RWPE2 (cell line): Measurements from ENCODE around the gene SEL1L3.

ENCODE experiments used
- ATAC-seq: fragments of 200-7000 bp; cut with Tn5 transposase; 3 replicates; pipeline ENCODE4 v1.9.1; 2021; ENCODE audit warnings: low read depth
- DNase-seq: peaks from one replicate; pipeline ENCODE4 v3.0.0-alpha.2; 2020; ENCODE audit warnings: low spot score
- H3K27ac ChIP-seq: fragments of 450-650 bp; 2 replicates; pipeline ENCODE4 v1.5.1; 2017; ENCODE audit warnings: mild to moderate bottlenecking; ENCODE audit not compliant: poor library complexity, severe bottlenecking
- H3K27me3 ChIP-seq: fragments of 250-450 bp; sonication (Bioruptor Pico); 2 replicates; pipeline ENCODE4 v1.5.1; 2021; ENCODE audit warnings: mild to moderate bottlenecking, moderate library complexity; ENCODE audit not compliant: insufficient read depth, poor library complexity, severe bottlenecking
- H3K36me3 ChIP-seq: fragments of 250-450 bp; sonication (Bioruptor Pico); 2 replicates; pipeline ENCODE4 v1.5.1; 2020; ENCODE audit warnings: low read depth, mild to moderate bottlenecking, moderate library complexity
- H3K4me1 ChIP-seq: fragments of 250-450 bp; sonication (Bioruptor Pico); 2 replicates; pipeline ENCODE4 v1.5.1; 2021; ENCODE audit warnings: mild to moderate bottlenecking, moderate library complexity; ENCODE audit not compliant: insufficient read depth, poor library complexity, severe bottlenecking
- H3K4me3 ChIP-seq: fragments of 250-450 bp; sonication (Bioruptor Pico); 2 replicates; pipeline ENCODE4 v1.5.1; 2021; ENCODE audit warnings: mild to moderate bottlenecking, moderate library complexity; ENCODE audit not compliant: severe bottlenecking
- H3K9me3 ChIP-seq: fragments of 250-450 bp; sonication (Bioruptor Pico); 2 replicates; pipeline ENCODE4 v1.5.1; 2021; ENCODE audit warnings: mild to moderate bottlenecking, moderate library complexity; ENCODE audit not compliant: severe bottlenecking
- TF ChIP-seq, protein P1 (sequence below): fragments of 450-650 bp; IDR thresholded peaks from one replicate; pipeline ENCODE4 v1.5.1; 2017; ENCODE audit warnings: mild to moderate bottlenecking, moderate library complexity; ENCODE audit not compliant: poor library complexity, severe bottlenecking

SEL1L3 gene

DNA sequence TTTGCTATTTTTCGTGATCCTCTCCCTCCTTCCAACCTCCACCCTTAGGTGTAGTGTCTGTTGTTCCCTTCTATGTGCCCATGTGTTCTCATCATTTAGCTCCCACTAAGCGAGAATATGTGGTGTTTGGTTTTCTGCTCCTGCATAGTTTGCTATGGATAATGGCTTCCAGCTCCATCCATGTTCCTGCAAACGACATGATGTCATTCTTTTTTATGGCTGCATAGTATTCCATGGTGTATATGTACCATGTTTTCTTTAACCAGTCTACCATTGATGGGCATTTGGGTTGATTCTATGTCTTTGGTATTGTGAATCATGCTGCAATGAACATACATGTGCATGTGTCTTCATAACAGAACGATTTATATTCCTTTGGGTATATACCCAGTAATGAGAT lies 102.7 kb downstream of the SEL1L3 start:
- DNase-seq (no peak), ATAC-seq (no peak)
- H3K4me3 ChIP-seq, result no peak overlapping the region
- H3K36me3 ChIP-seq, result peaks cover 25% of the 10 kb centered on the region
- TF ChIP-seq, protein P1, sequence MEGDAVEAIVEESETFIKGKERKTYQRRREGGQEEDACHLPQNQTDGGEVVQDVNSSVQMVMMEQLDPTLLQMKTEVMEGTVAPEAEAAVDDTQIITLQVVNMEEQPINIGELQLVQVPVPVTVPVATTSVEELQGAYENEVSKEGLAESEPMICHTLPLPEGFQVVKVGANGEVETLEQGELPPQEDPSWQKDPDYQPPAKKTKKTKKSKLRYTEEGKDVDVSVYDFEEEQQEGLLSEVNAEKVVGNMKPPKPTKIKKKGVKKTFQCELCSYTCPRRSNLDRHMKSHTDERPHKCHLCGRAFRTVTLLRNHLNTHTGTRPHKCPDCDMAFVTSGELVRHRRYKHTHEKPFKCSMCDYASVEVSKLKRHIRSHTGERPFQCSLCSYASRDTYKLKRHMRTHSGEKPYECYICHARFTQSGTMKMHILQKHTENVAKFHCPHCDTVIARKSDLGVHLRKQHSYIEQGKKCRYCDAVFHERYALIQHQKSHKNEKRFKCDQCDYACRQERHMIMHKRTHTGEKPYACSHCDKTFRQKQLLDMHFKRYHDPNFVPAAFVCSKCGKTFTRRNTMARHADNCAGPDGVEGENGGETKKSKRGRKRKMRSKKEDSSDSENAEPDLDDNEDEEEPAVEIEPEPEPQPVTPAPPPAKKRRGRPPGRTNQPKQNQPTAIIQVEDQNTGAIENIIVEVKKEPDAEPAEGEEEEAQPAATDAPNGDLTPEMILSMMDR, result no peak
- H3K4me1 ChIP-seq, result no peaks in the 10 kb centered on the region
- H3K27ac ChIP-seq, result no peak overlapping the region
- no peaks in the 10 kb centered on the region for H3K27me3 ChIP-seq
- H3K9me3 ChIP-seq, result no peaks in the 10 kb centered on the region

DNA sequence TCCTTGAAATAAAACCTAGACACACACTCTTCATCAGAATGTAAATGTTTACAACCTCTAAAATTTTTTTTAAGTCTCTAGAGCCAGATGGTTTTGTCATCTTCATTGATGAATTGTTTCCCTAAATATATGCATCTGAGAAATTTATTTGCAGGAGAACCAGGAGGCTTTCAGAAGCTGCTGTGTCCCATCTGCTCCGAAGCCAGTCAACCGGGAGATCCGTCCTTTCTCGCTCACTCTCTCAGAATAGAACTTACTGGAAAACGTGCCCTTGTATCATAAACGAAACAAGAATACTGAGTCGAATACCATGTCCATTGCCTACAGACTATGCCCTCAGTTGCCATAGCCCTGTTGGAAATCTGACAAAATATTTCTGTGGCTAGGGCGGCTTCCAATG lies 103.7 kb downstream of the SEL1L3 start:
- no peak for DNase-seq
- TF ChIP-seq, protein P1, result no peak
- H3K36me3 ChIP-seq, result peaks cover 19% of the 10 kb centered on the region
- H3K4me3 ChIP-seq, result no peak overlapping the region
- H3K27ac ChIP-seq, result no peak overlapping the region
- no peaks in the 10 kb centered on the region for H3K9me3 ChIP-seq
- H3K4me1 ChIP-seq, result no peaks in the 10 kb centered on the region
- H3K27me3 ChIP-seq, result no peaks in the 10 kb centered on the region
- ATAC-seq, result no peak

DNA sequence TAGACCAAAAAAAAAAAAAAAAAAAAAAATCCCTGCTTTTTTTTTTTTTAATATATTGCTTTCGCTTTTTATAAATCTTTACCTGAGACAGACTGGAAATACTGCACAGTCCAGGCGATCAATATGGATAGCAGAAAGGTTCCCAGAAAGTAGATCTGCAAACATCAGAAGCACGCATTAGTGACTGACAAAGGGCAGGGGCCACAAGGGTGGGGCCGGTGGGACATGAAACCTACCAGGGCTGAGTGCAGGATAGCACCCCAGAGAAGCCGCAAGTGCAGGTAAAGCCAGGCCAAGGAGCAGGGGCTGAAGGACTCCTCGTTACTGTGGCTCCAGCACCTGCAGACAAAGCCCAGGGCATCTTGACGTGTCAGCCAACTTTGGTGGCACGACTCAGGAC lies 105.3 kb downstream of the SEL1L3 start:
- Histone ChIP-seq H3K36me3 (peaks cover 13% of the 10 kb centered on the region), H3K4me3 (no peak overlapping the region), H3K4me1 (no peaks in the 10 kb centered on the region), H3K27ac (no peak overlapping the region), H3K27me3 (no peaks in the 10 kb centered on the region), H3K9me3 (no peaks in the 10 kb centered on the region)
- ATAC-seq (no peak), DNase-seq (no peak)
- TF ChIP-seq, protein P1, result no peak

DNA sequence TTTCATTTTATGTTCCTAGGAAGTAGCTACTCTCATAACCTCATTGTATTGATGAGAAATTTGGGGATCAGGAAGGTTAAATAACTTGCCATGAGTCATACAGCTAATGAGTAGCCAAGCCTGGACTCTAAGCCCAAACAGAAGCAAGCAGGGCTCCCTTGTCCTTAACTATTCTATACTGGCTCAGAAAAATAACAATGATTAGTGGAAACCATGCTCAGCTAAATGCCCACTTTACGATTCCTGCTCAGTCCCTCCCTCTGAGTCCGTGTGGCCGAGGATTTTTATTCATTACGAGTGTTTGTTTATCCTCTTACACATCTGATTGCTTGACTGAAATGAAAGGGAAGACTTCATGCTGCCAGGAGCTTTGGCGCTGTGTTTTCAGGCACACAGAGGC lies 106.3 kb downstream of the SEL1L3 start:
- no peaks in the 10 kb centered on the region for H3K9me3 ChIP-seq
- H3K27me3 ChIP-seq, result no peaks in the 10 kb centered on the region
- H3K4me3 ChIP-seq, result no peak overlapping the region
- DNase-seq, result no peak
- TF ChIP-seq, protein P1, result no peak
- no peak overlapping the region for H3K27ac ChIP-seq
- no peak for ATAC-seq
- peaks cover 13% of the 10 kb centered on the region for H3K36me3 ChIP-seq
- no peaks in the 10 kb centered on the region for H3K4me1 ChIP-seq

DNA sequence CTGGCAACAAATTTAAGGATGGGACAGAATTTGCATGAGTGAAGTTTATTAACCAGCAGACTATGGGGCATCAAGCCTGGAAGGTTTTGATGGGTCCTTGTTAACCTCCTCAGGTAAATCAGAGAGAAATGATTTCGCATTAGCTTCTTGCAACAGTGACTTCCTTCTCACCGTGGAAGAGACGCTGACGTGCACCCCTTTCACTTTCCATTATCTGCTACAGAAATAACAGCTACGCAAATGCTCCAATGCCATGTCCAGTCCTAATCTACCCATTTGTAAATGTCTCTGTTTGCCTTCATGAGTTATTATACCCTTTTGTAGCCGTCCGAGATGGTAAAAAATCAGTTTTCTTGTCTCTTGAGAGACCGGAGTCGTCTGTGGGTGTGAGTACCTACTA lies 106.9 kb downstream of the SEL1L3 start:
- no peaks in the 10 kb centered on the region for H3K9me3 ChIP-seq
- TF ChIP-seq, protein P1, result no peak
- H3K27ac ChIP-seq, result no peak overlapping the region
- no peaks in the 10 kb centered on the region for H3K27me3 ChIP-seq
- H3K4me1 ChIP-seq, result no peaks in the 10 kb centered on the region
- no peak for ATAC-seq
- H3K4me3 ChIP-seq, result no peak overlapping the region
- no peak for DNase-seq
- H3K36me3 ChIP-seq, result peaks cover 10% of the 10 kb centered on the region
